Measurements from ENCODE around the gene RNGTT. TPM values are rescaled to one million over a fixed set of nuclear protein-coding genes. Genes with fewer than 3 reads are reported as not detected.
A peak's percentile ranks its signal among the peaks of the same experiment; 100 is the strongest.
"Not testable (repeated sequence)": the region's sequence is repeated elsewhere in the genome, so short reads cannot be mapped to it uniquely, and the experiment has no call there.

The RNGTT gene
- total RNA-seq, 1 donor from 2014 or later: 11.4 TPM

- Histone ChIP-seq H3K9me3 (no peaks in the 10 kb centered on the region), H3K27ac (no peak overlapping the region), H3K27me3 (ENCODE audit: low read depth) (no peaks in the 10 kb centered on the region), H3K4me3 (no peak overlapping the region), H3K4me1 (peaks cover 6% of the 10 kb centered on the region), H3K36me3 (no peaks in the 10 kb centered on the region)
- DNase-seq (no peak), ATAC-seq (peak; percentile 60 to 70)
- intact Hi-C loops (cut with DNase I): loop anchor here (10.0 kb wide), 1 partner anchor 261 kb away; no protein-coding TSS in a partner anchor
- peak; percentile 54 for TF ChIP-seq CTCF (IDR thresholded peaks at IDR 0.05)
These were observed 20.1 kb upstream of the RNGTT start for GRCh38 chr6:88983532-88983931.

- not testable (repeated sequence) for H3K4me1 ChIP-seq; H3K27ac ChIP-seq; H3K9me3 ChIP-seq; DNase-seq; ATAC-seq; H3K27me3 ChIP-seq (ENCODE audit: low read depth); H3K36me3 ChIP-seq; H3K4me3 ChIP-seq
- intact Hi-C loops (cut with DNase I): loop anchor here (10.0 kb wide), 1 partner anchor 262 kb away; no protein-coding TSS in a partner anchor
These were observed 19.7 kb upstream of the RNGTT start for GRCh38 chr6:88983129-88983528.

- peaks cover 6% of the 10 kb centered on the region for H3K4me1 ChIP-seq
- intact Hi-C loops (cut with DNase I): loop anchor here (10.0 kb wide), 1 partner anchor 262 kb away; no protein-coding TSS in a partner anchor
- DNase-seq: no peak
These were observed 19.3 kb upstream of the RNGTT start for GRCh38 chr6:88982720-88983119.

GRCh38 chr6:88975369-88975768 is 12.0 kb upstream of the RNGTT start:
- no peaks in the 10 kb centered on the region for H3K4me1 ChIP-seq
- ATAC-seq (no peak), DNase-seq (no peak)
- no peaks in the 10 kb centered on the region for H3K9me3 ChIP-seq
- TF ChIP-seq CTCF (IDR thresholded peaks at IDR 0.05): no peak
- no peaks in the 10 kb centered on the region for H3K36me3 ChIP-seq
- intact Hi-C loops (cut with DNase I): no loop called here
- H3K27ac ChIP-seq: no peak overlapping the region
- no peaks in the 10 kb centered on the region for H3K27me3 ChIP-seq (ENCODE audit: low read depth)
- no peak overlapping the region for H3K4me3 ChIP-seq

More at GRCh38 chr6:88982720-88983119, 19.3 kb upstream of the RNGTT start:
- peak; percentile 93 to 95 for ATAC-seq
- Histone ChIP-seq H3K4me3 (no peak overlapping the region), H3K36me3 (no peaks in the 10 kb centered on the region), H3K9me3 (no peaks in the 10 kb centered on the region), H3K27ac (no peak overlapping the region), H3K27me3 (ENCODE audit: low read depth) (no peaks in the 10 kb centered on the region)
- peak; percentile 70 for TF ChIP-seq CTCF (IDR thresholded peaks at IDR 0.05)

GRCh38 chr6:88972504-88973423 is 9.3 kb upstream of the RNGTT start:
- TF ChIP-seq CTCF (IDR thresholded peaks at IDR 0.05): no peak
- H3K9me3 ChIP-seq: peaks cover 11% of the 10 kb centered on the region
- no peaks in the 10 kb centered on the region for H3K27me3 ChIP-seq (ENCODE audit: low read depth)
- H3K36me3 ChIP-seq: no peaks in the 10 kb centered on the region
- H3K27ac ChIP-seq: no peak overlapping the region
- no peak for DNase-seq
- no peaks in the 10 kb centered on the region for H3K4me1 ChIP-seq
- H3K4me3 ChIP-seq: no peak overlapping the region
- intact Hi-C loops (cut with DNase I): no loop called here
- no peak for ATAC-seq

GRCh38 chr6:88970301-88970700 is 6.9 kb upstream of the RNGTT start:
- ATAC-seq: no peak
- intact Hi-C loops (cut with DNase I): no loop called here
- H3K27me3 ChIP-seq (ENCODE audit: low read depth): no peaks in the 10 kb centered on the region

DNA sequence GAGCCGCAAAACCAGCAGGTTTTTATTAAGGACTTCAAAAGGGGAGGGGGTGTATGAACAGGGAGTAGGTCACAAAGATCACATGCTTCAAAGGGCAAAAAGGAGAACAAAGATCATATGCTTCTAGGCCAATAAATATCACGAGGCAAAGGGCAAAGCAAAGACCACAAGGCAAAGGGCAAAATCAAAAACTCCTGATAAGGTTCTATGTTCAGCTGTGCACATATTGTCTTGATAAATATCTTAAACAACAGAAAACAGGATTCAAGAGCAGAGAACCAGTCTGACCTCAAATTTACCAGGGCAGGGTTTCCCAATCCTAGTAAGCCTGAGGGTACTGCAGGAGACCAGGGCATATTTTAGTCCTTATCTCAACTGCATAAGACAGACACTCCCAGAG is 5.8 kb upstream of the RNGTT start:
- H3K27me3 ChIP-seq (ENCODE audit: low read depth); H3K4me3 ChIP-seq; H3K4me1 ChIP-seq; ATAC-seq; H3K36me3 ChIP-seq; H3K27ac ChIP-seq; DNase-seq; intact Hi-C loops (cut with DNase I): not testable (repeated sequence)
- peaks cover 15% of the 10 kb centered on the region for H3K9me3 ChIP-seq

More at GRCh38 chr6:88970301-88970700, 6.9 kb upstream of the RNGTT start:
- no peak for TF ChIP-seq CTCF (IDR thresholded peaks at IDR 0.05)
- Histone ChIP-seq H3K27ac (no peak overlapping the region), H3K9me3 (peaks cover 15% of the 10 kb centered on the region), H3K36me3 (no peaks in the 10 kb centered on the region), H3K4me3 (no peak overlapping the region), H3K4me1 (no peaks in the 10 kb centered on the region)
- DNase-seq: no peak
